Measurements from ENCODE around the gene GMNN. TPM values are rescaled to one million over a fixed set of nuclear protein-coding genes. Genes with fewer than 3 reads are reported as not detected.
"Not testable (repeated sequence)": the region's sequence is repeated elsewhere in the genome, so short reads cannot be mapped to it uniquely, and the experiment has no call there.

GMNN gene
- total RNA-seq, 1 donor from 2014 or later = 10.0 TPM

DNA sequence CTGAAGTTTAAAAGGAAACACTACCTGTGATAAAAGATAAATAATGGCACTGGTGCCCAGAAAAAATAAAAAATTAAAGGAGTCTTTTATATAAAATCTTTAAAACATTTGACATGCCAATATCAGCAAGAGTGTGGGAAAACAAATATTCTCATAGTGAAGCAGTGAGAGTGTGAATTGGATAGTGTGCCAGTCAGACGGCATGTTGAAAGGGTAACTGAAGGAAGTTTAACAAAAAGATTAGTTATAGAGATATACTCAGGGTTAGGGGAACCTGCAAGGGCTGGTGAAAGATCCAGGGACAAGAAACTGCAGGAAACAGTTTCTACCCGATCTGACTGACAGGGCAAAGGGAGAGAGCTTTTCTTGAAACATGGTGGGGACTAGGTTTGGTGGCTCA lies 22.2 kb upstream of the GMNN start:
- no peaks in the 10 kb centered on the region for H3K36me3 ChIP-seq
- H3K4me3 ChIP-seq = no peak overlapping the region
- no peaks in the 10 kb centered on the region for H3K27me3 ChIP-seq
- ATAC-seq (no peak), DNase-seq (no peak)
- no peaks in the 10 kb centered on the region for H3K9me3 ChIP-seq
- TF ChIP-seq CTCF (IDR thresholded peaks at IDR 0.05) = no peak
- intact Hi-C loops (cut with DNase I) = no loop called here
- no peak overlapping the region for H3K27ac ChIP-seq
- H3K4me1 ChIP-seq = no peaks in the 10 kb centered on the region

- intact Hi-C loops (cut with DNase I) = no loop called here
- Histone ChIP-seq H3K27me3 (no peaks in the 10 kb centered on the region), H3K4me1 (no peaks in the 10 kb centered on the region), H3K36me3 (no peaks in the 10 kb centered on the region), H3K27ac (no peak overlapping the region), H3K4me3 (no peak overlapping the region), H3K9me3 (no peaks in the 10 kb centered on the region)
- DNase-seq (no peak), ATAC-seq (no peak)
- no peak for TF ChIP-seq CTCF (IDR thresholded peaks at IDR 0.05)
These were observed 21.7 kb upstream of the GMNN start for GRCh38 chr6:24752917-24753492.

GRCh38 chr6:24753545-24753944 lies 21.2 kb upstream of the GMNN start:
- H3K4me1 ChIP-seq = no peaks in the 10 kb centered on the region
- H3K4me3 ChIP-seq = no peak overlapping the region
- TF ChIP-seq CTCF (IDR thresholded peaks at IDR 0.05) = no peak
- H3K36me3 ChIP-seq = no peaks in the 10 kb centered on the region
- H3K27me3 ChIP-seq = no peaks in the 10 kb centered on the region
- H3K9me3 ChIP-seq = no peaks in the 10 kb centered on the region
- no peak for DNase-seq
- H3K27ac ChIP-seq = no peak overlapping the region
- no peak for ATAC-seq
- intact Hi-C loops (cut with DNase I) = no loop called here

DNA sequence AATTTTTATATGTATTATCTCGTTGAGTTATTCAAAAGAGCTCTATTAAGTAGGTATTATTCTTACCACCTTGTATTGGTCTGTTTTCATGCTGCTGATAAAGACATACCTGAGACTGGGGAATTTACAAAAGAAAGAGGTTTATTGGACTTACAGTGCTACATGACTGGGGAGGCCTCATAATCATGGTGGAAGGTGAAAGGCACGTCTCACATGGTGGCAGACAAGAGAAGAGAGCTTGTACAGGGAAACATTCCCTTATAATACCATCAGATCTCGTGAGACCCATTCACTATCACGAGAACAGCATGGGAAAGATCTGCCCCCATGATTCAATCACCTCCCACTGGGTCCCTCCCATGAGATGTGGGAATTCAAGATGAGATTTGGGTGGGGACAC lies 20.4 kb upstream of the GMNN start:
- H3K27ac ChIP-seq; H3K9me3 ChIP-seq; H3K27me3 ChIP-seq; intact Hi-C loops (cut with DNase I); ATAC-seq; H3K36me3 ChIP-seq; H3K4me3 ChIP-seq; DNase-seq; H3K4me1 ChIP-seq: not testable (repeated sequence)

DNA sequence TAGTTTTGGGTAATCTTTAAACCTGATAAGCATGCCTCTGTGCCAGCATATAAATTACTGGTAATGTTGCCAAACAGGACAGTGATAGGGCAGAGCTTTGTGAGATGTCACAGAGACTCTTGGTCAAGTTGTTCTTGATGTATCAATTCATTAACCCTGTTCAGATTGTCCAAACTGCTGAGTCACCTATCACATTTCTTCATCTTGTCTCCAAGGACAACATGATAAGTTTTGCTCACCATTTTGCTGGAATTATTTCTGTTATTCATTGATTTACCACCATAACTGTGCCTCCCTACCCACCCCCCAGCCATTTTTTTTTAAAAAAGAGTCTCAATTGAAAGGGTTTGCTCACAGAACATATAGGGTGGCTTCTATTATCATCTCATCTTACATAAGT lies 19.5 kb upstream of the GMNN start:
- H3K9me3 ChIP-seq = no peaks in the 10 kb centered on the region
- ATAC-seq (no peak), DNase-seq (no peak)
- no peaks in the 10 kb centered on the region for H3K4me1 ChIP-seq
- TF ChIP-seq CTCF (IDR thresholded peaks at IDR 0.05) = no peak
- H3K27me3 ChIP-seq = no peaks in the 10 kb centered on the region
- H3K27ac ChIP-seq = no peak overlapping the region
- H3K36me3 ChIP-seq = no peaks in the 10 kb centered on the region
- H3K4me3 ChIP-seq = no peak overlapping the region
- intact Hi-C loops (cut with DNase I) = no loop called here

DNA sequence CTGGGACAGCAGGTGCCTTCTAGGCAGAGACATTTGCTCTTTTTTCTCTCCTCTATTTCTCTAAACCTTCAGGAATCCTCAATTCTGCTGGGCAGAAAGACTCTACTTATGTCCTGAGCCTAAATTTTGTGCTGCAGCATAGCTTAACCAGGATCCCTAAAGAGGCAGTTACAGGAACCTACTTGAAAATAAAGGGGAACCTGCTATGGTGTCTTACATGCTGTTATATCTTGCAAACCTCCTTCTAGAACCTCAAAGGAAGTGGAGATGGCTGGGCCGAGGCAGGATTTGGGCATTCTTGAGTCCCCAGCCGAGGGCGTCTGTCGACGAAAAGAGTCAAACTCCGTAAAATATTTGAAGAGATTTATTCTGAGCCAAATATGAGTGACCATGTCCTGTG lies 17.1 kb upstream of the GMNN start:
- TF ChIP-seq CTCF (IDR thresholded peaks at IDR 0.05) = no peak

More for the DNA sequence above, 17.1 kb upstream of the GMNN start:
- Histone ChIP-seq H3K4me3 (no peak overlapping the region), H3K9me3 (no peaks in the 10 kb centered on the region), H3K27ac (no peak overlapping the region), H3K4me1 (no peaks in the 10 kb centered on the region), H3K27me3 (no peaks in the 10 kb centered on the region), H3K36me3 (no peaks in the 10 kb centered on the region)
- peak; percentile 62 for ATAC-seq
- intact Hi-C loops (cut with DNase I) = no loop called here
- DNase-seq = no peak

Data from upper lobe of right lung (tissue), 1 donor.